Bone marrow (tissue), 2 donors: Measurements from ENCODE around the gene CENPP.
"Not testable (repeated sequence)": the region's sequence is repeated elsewhere in the genome, so short reads cannot be mapped to it uniquely, and the experiment has no call there.

ENCODE experiments used
- DNase-seq, 2 donors: peaks; one replicate each; lab custom pipeline; 2025; lab: John Stamatoyannopoulos, UW

The CENPP gene

GRCh38 chr9:92380603-92381002, 54.9 kb downstream of the CENPP start:
- DNase-seq, result no peak

- no peak for DNase-seq
Observed at GRCh38 chr9:92381775-92382174, 56.0 kb downstream of the CENPP start.

- no peak for DNase-seq
Observed at GRCh38 chr9:92384375-92384774, 58.6 kb downstream of the CENPP start.

GRCh38 chr9:92385001-92385400, 59.2 kb downstream of the CENPP start:
- no peak for DNase-seq

- no peak for DNase-seq
Observed at GRCh38 chr9:92385477-92385876, 59.7 kb downstream of the CENPP start.

- DNase-seq, result no peak
Observed at GRCh38 chr9:92385953-92386352, 60.2 kb downstream of the CENPP start.

- DNase-seq, result no peak
Observed at GRCh38 chr9:92392690-92393089, 66.9 kb downstream of the CENPP start.

GRCh38 chr9:92393686-92394085, 67.9 kb downstream of the CENPP start:
- DNase-seq, result no peak

- DNase-seq, result no peak
Observed at GRCh38 chr9:92395617-92396016, 69.9 kb downstream of the CENPP start.

GRCh38 chr9:92397853-92398252, 72.1 kb downstream of the CENPP start:
- DNase-seq, result no peak

GRCh38 chr9:92402360-92402759, 76.6 kb downstream of the CENPP start:
- DNase-seq, result no peak

- no peak for DNase-seq
Observed at GRCh38 chr9:92402826-92403745, 77.3 kb downstream of the CENPP start.

- DNase-seq, result no peak
Observed at GRCh38 chr9:92404042-92404836, 78.5 kb downstream of the CENPP start, which contains the start of gene OGN. Gene OGN, minus strand, starts transcription at chr9:92404578. Its CDS starts 1,171 bp downstream, at chr9:92403407.

- no peak for DNase-seq
Observed at GRCh38 chr9:92405818-92406217, 80.1 kb downstream of the CENPP start.

GRCh38 chr9:92406477-92406876, 80.7 kb downstream of the CENPP start:
- peak; percentile 10 to 71 for DNase-seq

GRCh38 chr9:92407818-92408217, 82.1 kb downstream of the CENPP start:
- no peak for DNase-seq

- DNase-seq, result no peak
Observed at GRCh38 chr9:92408747-92409478, 83.2 kb downstream of the CENPP start.

GRCh38 chr9:92411157-92411556, 85.4 kb downstream of the CENPP start:
- DNase-seq, result not testable (repeated sequence)

GRCh38 chr9:92414566-92414965, 88.8 kb downstream of the CENPP start:
- peak in 1 of 2 donors; percentile 13 for DNase-seq

- no peak for DNase-seq
Observed at GRCh38 chr9:92422611-92423338, 97.0 kb downstream of the CENPP start.

GRCh38 chr9:92423612-92424011, 97.9 kb downstream of the CENPP start:
- DNase-seq, result no peak
